Muscle of back (tissue), 13 donors: ENCODE data around the gene ARHGAP29. TPM values are rescaled to one million over a fixed set of nuclear protein-coding genes. Genes with fewer than 3 reads are reported as not detected.
A peak's percentile ranks its signal among the peaks of the same experiment; 100 is the strongest.

Experiments
- DNase-seq, 3 donors: peaks; one replicate each; pipeline versions ENCODE4 v3.0.0 to v3.0.0-alpha.2; 2013
- long read RNA-seq, 9 donors: transcript quantifications; one replicate each; lab custom pipeline, GENCODE V29; 2026
- polyA plus RNA-seq, 10 donors: library from polyadenylated mRNA; unstranded; fragments of 120-200 nt; gene quantifications; one replicate each; pipeline ENCODE4 v1.2.1, GENCODE V29; 2013; ENCODE audit not compliant: insufficient read length in 10 of 10

The ARHGAP29 gene
- polyA plus RNA-seq: 10 to 100 TPM; 27.5 to 55.3 (median 42.7) TPM
- long read RNA-seq, donor 1, full-length matches to known transcripts: 1 of 1 reads
- long read RNA-seq, donor 1, partial matches to known transcripts: 0 of 1 reads
- long read RNA-seq, donor 1, other reads (novel, unspliced or antisense): 0 of 1 reads
- long read RNA-seq, donor 2, full-length matches to known transcripts: 3 of 3 reads
- long read RNA-seq, donor 2, partial matches to known transcripts: 0 of 3 reads
- long read RNA-seq, donor 2, other reads (novel, unspliced or antisense): 0 of 3 reads
- long read RNA-seq, donor 3: 0 reads
- long read RNA-seq, donor 4, full-length matches to known transcripts: 4 of 4 reads
- long read RNA-seq, donor 4, partial matches to known transcripts: 0 of 4 reads
- long read RNA-seq, donor 4, other reads (novel, unspliced or antisense): 0 of 4 reads
- long read RNA-seq, donor 5, full-length matches to known transcripts: 3 of 3 reads
- long read RNA-seq, donor 5, partial matches to known transcripts: 0 of 3 reads
- long read RNA-seq, donor 5, other reads (novel, unspliced or antisense): 0 of 3 reads
- long read RNA-seq, donor 6, partial matches to known transcripts: 0 of 2 reads
- long read RNA-seq, donor 6, other reads (novel, unspliced or antisense): 0 of 2 reads
- long read RNA-seq, donor 7, full-length matches to known transcripts: 3 of 3 reads
- long read RNA-seq, donor 7, partial matches to known transcripts: 0 of 3 reads
- long read RNA-seq, donor 7, other reads (novel, unspliced or antisense): 0 of 3 reads
- long read RNA-seq, donor 8, partial matches to known transcripts: 0 of 3 reads
- long read RNA-seq, donor 8, other reads (novel, unspliced or antisense): 0 of 3 reads
- long read RNA-seq, donor 9: 0 reads

- peak; percentile 70 to 91 (median 74) for DNase-seq
These were observed at the start of gene ARHGAP29 for GRCh38 chr1:94237291-94238226. TSS of gene ARHGAP29 (minus strand) at chr1:94237584. CDS start at chr1:94231611, 5,973 bp downstream.

- no peak for DNase-seq
These were observed 49.6 kb upstream of the ARHGAP29 start for GRCh38 chr1:94286864-94287437.

GRCh38 chr1:94285031-94285654 is 47.8 kb upstream of the ARHGAP29 start:
- DNase-seq: no peak

GRCh38 chr1:94284476-94284875 is 47.1 kb upstream of the ARHGAP29 start:
- DNase-seq: peak in 1 of 3 donors; percentile 59

- DNase-seq: no peak
These were observed 46.1 kb upstream of the ARHGAP29 start for GRCh38 chr1:94283462-94283861.

- DNase-seq: no peak
These were observed 44.8 kb upstream of the ARHGAP29 start for GRCh38 chr1:94282143-94282711.

GRCh38 chr1:94281361-94282142 is 44.2 kb upstream of the ARHGAP29 start:
- DNase-seq: no peak

GRCh38 chr1:94280541-94280940 is 43.2 kb upstream of the ARHGAP29 start:
- no peak for DNase-seq

- no peak for DNase-seq
These were observed 42.1 kb upstream of the ARHGAP29 start for GRCh38 chr1:94279462-94279861.

GRCh38 chr1:94279038-94279437 is 41.7 kb upstream of the ARHGAP29 start:
- DNase-seq: peak in 1 of 3 donors; percentile 42

GRCh38 chr1:94276988-94277434 is 39.6 kb upstream of the ARHGAP29 start:
- DNase-seq: peak; percentile 52 to 75 (median 59)

GRCh38 chr1:94275083-94275482 is 37.7 kb upstream of the ARHGAP29 start:
- no peak for DNase-seq

- no peak for DNase-seq
These were observed 37.2 kb upstream of the ARHGAP29 start for GRCh38 chr1:94274561-94274960.

GRCh38 chr1:94273111-94273510 is 35.7 kb upstream of the ARHGAP29 start:
- no peak for DNase-seq

GRCh38 chr1:94272388-94272787 is 35.0 kb upstream of the ARHGAP29 start:
- no peak for DNase-seq

- DNase-seq: no peak
These were observed 34.0 kb upstream of the ARHGAP29 start for GRCh38 chr1:94271373-94271772.

- DNase-seq: peak in 1 of 3 donors; percentile 42
These were observed 33.4 kb upstream of the ARHGAP29 start for GRCh38 chr1:94270801-94271203.

- DNase-seq: no peak
These were observed 32.5 kb upstream of the ARHGAP29 start for GRCh38 chr1:94269921-94270320.

GRCh38 chr1:94265906-94266305 is 28.5 kb upstream of the ARHGAP29 start:
- peak in 2 of 3 donors; percentile 25 to 52 for DNase-seq
